CD14-positive monocyte (primary cell): Measurements from ENCODE around the gene RAB11FIP4. TPM values are rescaled to one million over a fixed set of nuclear protein-coding genes. Genes with fewer than 3 reads are reported as not detected.
"Not testable (repeated sequence)": the region's sequence is repeated elsewhere in the genome, so short reads cannot be mapped to it uniquely, and the experiment has no call there.

Experiments used
- DNase-seq, 3 donors: peaks; one replicate each; pipeline ENCODE4 v3.0.0-alpha.2; 2011 to 2022
- H2AFZ ChIP-seq: 2 replicates; pipeline ENCODE4 v1.6.0; 2012; ENCODE audit warnings: mild to moderate bottlenecking, low read depth, low read length, inconsistent platforms; ENCODE audit not compliant: insufficient read depth, poor library complexity, severe bottlenecking
- H3K27ac ChIP-seq, 2 donors: 1 replicate in 1 of 2; 2 replicates in 1 of 2; pipeline ENCODE4 v1.5.1; 2012 to 2013; ENCODE audit warnings: low read length in 2 of 2, control low read depth in 1 of 2, inconsistent platforms in 1 of 2, low read depth in 1 of 2, mild to moderate bottlenecking in 1 of 2
- H3K27me3 ChIP-seq, 2 donors: one replicate each; pipeline versions ENCODE4 v1.6.0 to v1.6.1; 2011 to 2013; ENCODE audit warnings: low read length in 2 of 2; ENCODE audit not compliant: control insufficient read depth in 2 of 2, insufficient read depth in 2 of 2
- H3K36me3 ChIP-seq, 2 donors: replicated peaks in 1 of 2; 1 replicate in 1 of 2; 2 replicates in 1 of 2; pipeline versions ENCODE4 v1.5.1 to v1.6.1; 2012 to 2013; ENCODE audit warnings: low read length in 2 of 2, control low read depth in 1 of 2, inconsistent platforms in 1 of 2, mild to moderate bottlenecking in 1 of 2; ENCODE audit not compliant: insufficient read depth in 2 of 2, control insufficient read depth in 1 of 2
- H3K4me1 ChIP-seq, 2 donors: 1 replicate in 1 of 2; 2 replicates in 1 of 2; pipeline versions ENCODE4 v1.5.1 to v1.6.1; 2012 to 2013; ENCODE audit warnings: low read length in 2 of 2, control low read depth in 1 of 2, inconsistent platforms in 1 of 2, mild to moderate bottlenecking in 1 of 2, moderate library complexity in 1 of 2; ENCODE audit not compliant: insufficient read depth in 2 of 2, control insufficient read depth in 1 of 2
- H3K4me2 ChIP-seq: replicated peaks from 2 replicates; pipeline ENCODE3; 2012; ENCODE audit warnings: low read length, moderate library complexity, mild to moderate bottlenecking; ENCODE audit not compliant: poor library complexity, severe bottlenecking; ENCODE audit errors: extremely low read depth
- H3K4me3 ChIP-seq, 3 experiments: fragments of 200-600 bp in 1 of 3; sonication (generic) in 1 of 3; replicated peaks in 1 of 3; 1 replicate in 2 of 3; 2 replicates in 1 of 3; pipeline ENCODE4 v1.5.1; 2011 to 2013; ENCODE audit warnings: low read length in 3 of 3, mild to moderate bottlenecking in 3 of 3, control low read depth in 2 of 3, low read depth in 2 of 3, inconsistent platforms in 1 of 3, moderate library complexity in 1 of 3
- H3K79me2 ChIP-seq: 2 replicates; pipeline ENCODE4 v1.6.0; 2012; ENCODE audit warnings: mild to moderate bottlenecking, control low read depth, inconsistent platforms, low read length, moderate library complexity; ENCODE audit not compliant: insufficient read depth
- H3K9ac ChIP-seq: 2 replicates; pipeline ENCODE4 v1.6.0; 2017; ENCODE audit warnings: low read length, mild to moderate bottlenecking; ENCODE audit not compliant: insufficient read depth, poor library complexity, severe bottlenecking
- H3K9me3 ChIP-seq, 2 donors: replicated peaks in 1 of 2; 1 replicate in 1 of 2; 2 replicates in 1 of 2; pipeline versions ENCODE4 v1.5.1 to v1.6.1; 2012 to 2013; ENCODE audit warnings: low read length in 2 of 2, control low read depth in 1 of 2; ENCODE audit not compliant: control insufficient read depth in 1 of 2, insufficient read depth in 1 of 2
- H4K20me1 ChIP-seq: 2 replicates; pipeline ENCODE4 v1.6.0; 2012; ENCODE audit warnings: mild to moderate bottlenecking, low read length, control low read depth, moderate library complexity; ENCODE audit not compliant: insufficient read depth
- H3K27ac Mint-ChIP-seq, 7 donors: one replicate each; pipeline ENCODE4 v1.8.0; 2020; ENCODE audit warnings: mild to moderate bottlenecking in 7 of 7, mixed read lengths in 7 of 7, moderate library complexity in 6 of 7, inconsistent platforms in 2 of 7
- H3K27me3 Mint-ChIP-seq, 3 donors: one replicate each; pipeline ENCODE4 v1.8.0; 2021 to 2022; ENCODE audit warnings: low read depth in 3 of 3, mild to moderate bottlenecking in 3 of 3, mixed read lengths in 3 of 3, moderate library complexity in 3 of 3, inconsistent platforms in 1 of 3
- H3K36me3 Mint-ChIP-seq, 2 donors: one replicate each; pipeline ENCODE4 v1.8.0; 2020; ENCODE audit warnings: mixed read lengths in 2 of 2, inconsistent platforms in 1 of 2, mild to moderate bottlenecking in 1 of 2
- H3K4me1 Mint-ChIP-seq: one replicate; pipeline ENCODE4 v1.8.0; 2020; ENCODE audit warnings: mild to moderate bottlenecking, mixed read lengths
- H3K4me3 Mint-ChIP-seq, 2 donors: one replicate each; pipeline ENCODE4 v1.8.0; 2020; ENCODE audit warnings: mild to moderate bottlenecking in 2 of 2, mixed read lengths in 2 of 2, moderate library complexity in 1 of 2
- H3K9me3 Mint-ChIP-seq, 7 donors: one replicate each; pipeline ENCODE4 v1.8.0; 2020 to 2022; ENCODE audit warnings: mixed read lengths in 7 of 7, mild to moderate bottlenecking in 6 of 7, moderate library complexity in 6 of 7, inconsistent platforms in 2 of 7
- CTCF ChIP-seq: fragments of 200-600 bp; IDR thresholded peaks from one replicate; pipeline ENCODE4 v1.8.0; 2022; ENCODE audit warnings: antibody characterized with exemption, mild to moderate bottlenecking
- WGBS: methylation state at CpG from one replicate; pipeline ENCODE4 v1.1.5; 2013; ENCODE audit warnings: missing lambda C conversion rate; ENCODE audit not compliant: insufficient coverage; 5-methylcytosine and 5-hydroxymethylcytosine counted together
- intact Hi-C, 2 donors: fragments of 100-400 bp; cut with micrococcal nuclease; formaldehyde crosslinking; loops; one replicate each; pipeline versions ENCODE4 v1.15.0 to v1.15.1; 2023
- polyA plus RNA-seq, 3 donors: library from polyadenylated mRNA; depleted of rRNA in 1 of 3; unstranded in 2 of 3; stranded (reverse) in 1 of 3; fragments of 300-500 nt in 2 of 3; fragments of >200 nt in 1 of 3; fragmentation: Illumina TruSeq in 2 of 3; gene quantifications; 1 replicate in 2 of 3; 2 replicates in 1 of 3; pipeline ENCODE4 v1.2.3, GENCODE V29; 2012 to 2021

Gene RAB11FIP4
- polyA plus RNA-seq, 3 donors: 10.4 to 21.9 (median 16.2) TPM

- Mint-ChIP-seq H3K27me3 (peaks cover 8 to 21% (median 12%) of the 10 kb centered on the region in 3 donors), H3K36me3 (no peaks in the 10 kb centered on the region), H3K4me1 (peaks cover 4% of the 10 kb centered on the region), H3K9me3 (no peaks in the 10 kb centered on the region), H3K4me3 (no peak overlapping the region), H3K27ac (peak overlapping the region in 2 of 7 donors; percentile 15 to 35)
- H3K4me2 ChIP-seq: no peak overlapping the region
- no peaks in the 10 kb centered on the region for H3K27me3 ChIP-seq
- no peaks in the 10 kb centered on the region for H3K36me3 ChIP-seq
- TF ChIP-seq CTCF: no peak
- no peaks in the 10 kb centered on the region for H4K20me1 ChIP-seq
- H3K4me1 ChIP-seq: no peaks in the 10 kb centered on the region
- no peaks in the 10 kb centered on the region for H3K9me3 ChIP-seq
- no peak overlapping the region for H2AFZ ChIP-seq
- no CpG with 5 or more reads among the region's 4 CpGs for WGBS
- intact Hi-C loops: loop anchor here (5.0 kb wide), 1 partner anchor 403 kb away; no protein-coding TSS in a partner anchor
- H3K79me2 ChIP-seq: no peaks in the 10 kb centered on the region
- no peak overlapping the region for H3K27ac ChIP-seq
- no peak for DNase-seq
- no peak overlapping the region for H3K4me3 ChIP-seq
- H3K9ac ChIP-seq: no peak overlapping the region
These were observed 48.2 kb downstream of the RAB11FIP4 start for GRCh38 chr17:31439716-31440115.

- H3K36me3 ChIP-seq: no peaks in the 10 kb centered on the region
- no peak for DNase-seq
- Mint-ChIP-seq H3K4me1 (peaks cover 4% of the 10 kb centered on the region), H3K36me3 (no peaks in the 10 kb centered on the region), H3K27me3 (peaks cover 6 to 19% (median 14%) of the 10 kb centered on the region in 3 donors), H3K9me3 (no peaks in the 10 kb centered on the region), H3K4me3 (no peak overlapping the region), H3K27ac (no peak overlapping the region)
- no peaks in the 10 kb centered on the region for H3K9me3 ChIP-seq
- H3K4me1 ChIP-seq: no peaks in the 10 kb centered on the region
- no peaks in the 10 kb centered on the region for H3K79me2 ChIP-seq
- no peak overlapping the region for H3K27ac ChIP-seq
- no peak overlapping the region for H3K4me2 ChIP-seq
- no peaks in the 10 kb centered on the region for H3K27me3 ChIP-seq
- H3K9ac ChIP-seq: no peak overlapping the region
- no peak for TF ChIP-seq CTCF
- no peak overlapping the region for H2AFZ ChIP-seq
- no peak overlapping the region for H3K4me3 ChIP-seq
- no CpG with 5 or more reads among the region's 5 CpGs for WGBS
- intact Hi-C loops: no loop called here
- no peaks in the 10 kb centered on the region for H4K20me1 ChIP-seq
These were observed 50.8 kb downstream of the RAB11FIP4 start for GRCh38 chr17:31442276-31442675.

- H3K4me3 Mint-ChIP-seq, H3K9me3 ChIP-seq, H3K27ac Mint-ChIP-seq, H3K4me3 ChIP-seq, H3K4me2 ChIP-seq, H2AFZ ChIP-seq, DNase-seq, H3K9me3 Mint-ChIP-seq, H3K27me3 ChIP-seq, H3K79me2 ChIP-seq, H3K36me3 ChIP-seq, H3K36me3 Mint-ChIP-seq, H3K9ac ChIP-seq, H3K27ac ChIP-seq, H4K20me1 ChIP-seq, H3K4me1 Mint-ChIP-seq, H3K4me1 ChIP-seq, intact Hi-C loops: not testable (repeated sequence)
- H3K27me3 Mint-ChIP-seq: peaks cover 6 to 16% (median 14%) of the 10 kb centered on the region in 3 donors
- WGBS: 100% methylated on average over 1 of the region's 5 CpGs
These were observed 51.4 kb downstream of the RAB11FIP4 start for GRCh38 chr17:31442856-31443255.
